HUDEP-2 (cell line): ENCODE data around the gene BEST2.
A peak's percentile ranks its signal among the peaks of the same experiment; 100 is the strongest.

ENCODE experiments used
- DNase-seq, 76 experiments: peaks; one replicate each; lab custom pipeline; 2025; ENCODE audit not compliant: unreplicated experiment in 76 of 76; lab: John Stamatoyannopoulos, UW

Gene BEST2

GRCh38 chr19:12766051-12766521 lies 14.5 kb downstream of the BEST2 start:
- peak in 66 of 76 experiments; percentile 41 to 90 (median 71) for DNase-seq

DNA sequence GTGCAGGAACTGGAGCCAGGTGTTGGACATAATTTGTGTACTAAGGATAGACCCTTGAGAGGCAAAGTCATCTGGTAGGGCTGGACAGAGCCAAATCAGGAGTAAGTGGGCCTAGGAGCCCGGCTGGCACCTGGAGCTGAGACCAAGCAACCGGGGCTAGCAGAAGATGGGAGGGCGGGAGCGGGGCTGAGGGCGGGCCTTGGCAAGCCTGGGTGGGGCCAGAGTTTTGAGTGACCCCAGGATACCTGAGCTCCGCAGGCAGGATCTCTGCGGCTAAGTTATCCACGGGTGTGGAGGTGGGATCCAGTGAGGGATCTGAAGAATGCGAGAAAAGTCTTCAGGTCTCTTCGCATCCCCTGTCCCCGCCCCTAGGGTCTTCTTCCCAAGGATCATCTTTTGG lies 15.6 kb downstream of the BEST2 start:
- DNase-seq, result no peak

GRCh38 chr19:12767666-12768065 lies 16.1 kb downstream of the BEST2 start:
- DNase-seq, result no peak

DNA sequence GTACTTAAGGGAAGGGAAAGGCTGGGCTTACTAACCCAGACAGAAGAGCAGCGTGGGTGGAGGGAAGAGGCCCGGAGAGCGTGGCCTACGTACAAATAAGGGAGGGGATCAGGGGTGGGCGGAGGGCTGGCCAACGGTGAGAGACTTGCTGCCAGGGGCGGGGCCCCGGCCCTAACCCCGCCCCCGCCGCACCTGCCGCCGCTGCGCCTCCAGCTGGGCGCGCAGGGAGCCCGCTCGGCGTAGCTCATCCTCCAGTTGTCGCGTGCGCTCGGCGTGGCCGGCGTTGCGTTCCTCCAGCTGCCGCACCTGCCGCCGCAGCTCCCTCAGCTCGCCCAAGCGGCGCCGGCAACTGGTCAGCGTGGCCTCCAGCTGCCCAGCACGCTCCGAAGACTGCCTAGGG lies 18.1 kb downstream of the BEST2 start:
- peak in 2 of 76 experiments; percentile 10 to 16 for DNase-seq

GRCh38 chr19:12770922-12771321 lies 19.3 kb downstream of the BEST2 start:
- no peak for DNase-seq

- no peak for DNase-seq
These were observed 20.7 kb downstream of the BEST2 start for GRCh38 chr19:12772323-12772722.

GRCh38 chr19:12773571-12773970 lies 22.0 kb downstream of the BEST2 start:
- DNase-seq, result peak in 20 of 76 experiments; percentile 17 to 57 (median 36)

DNA sequence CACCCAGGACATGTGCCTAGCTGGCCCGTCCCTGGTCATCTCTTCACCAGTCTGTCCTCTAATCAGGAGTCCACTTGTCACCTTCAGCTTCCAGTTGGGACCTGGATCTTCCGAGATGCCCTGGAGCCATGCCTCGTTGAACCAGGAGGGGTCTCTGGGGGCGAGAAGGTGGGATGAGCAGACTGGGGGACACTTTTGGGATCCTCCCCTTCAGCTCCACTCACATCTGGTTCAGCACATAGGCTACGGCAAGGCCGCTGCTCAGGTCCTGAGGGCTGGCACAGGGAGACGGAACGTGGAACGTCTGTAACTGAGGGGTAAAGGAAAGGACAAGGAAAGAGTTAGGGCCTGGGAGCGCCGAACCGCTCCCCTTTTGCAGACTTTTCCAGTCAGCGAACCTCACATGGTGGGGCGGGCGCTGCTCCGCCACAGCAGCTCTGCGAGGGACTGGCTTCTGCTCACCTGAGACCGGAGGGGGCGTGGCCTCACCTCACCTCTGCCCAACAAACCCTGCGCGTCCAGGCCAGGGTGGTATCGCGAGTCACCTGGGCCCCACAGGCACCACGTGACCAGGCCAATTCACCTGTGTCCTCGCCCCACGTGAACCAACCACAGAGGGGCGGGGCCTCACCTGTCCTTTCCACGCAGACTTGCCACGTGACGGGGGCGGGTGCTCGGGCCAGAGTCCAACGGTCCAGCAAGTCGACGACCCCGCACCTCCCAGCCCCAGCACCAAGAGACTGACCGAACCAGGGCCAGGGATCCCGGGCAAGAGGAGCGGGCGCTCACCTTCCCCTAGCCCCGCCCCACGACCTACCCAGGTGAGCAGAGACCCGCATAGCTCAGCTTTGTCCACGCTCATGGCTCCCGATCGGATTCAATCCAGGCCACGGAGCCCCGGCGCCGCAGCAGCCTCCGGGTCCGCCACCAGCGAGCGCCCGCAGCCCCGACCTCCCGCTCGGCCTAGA lies 23.3 kb downstream of the BEST2 start, which contains the start of gene HOOK2:
Gene HOOK2, minus strand, starts transcription at position 965 of the 968 bp plus-strand sequence. Its CDS starts 103 bp downstream, at position 862.
- no peak for DNase-seq

DNA sequence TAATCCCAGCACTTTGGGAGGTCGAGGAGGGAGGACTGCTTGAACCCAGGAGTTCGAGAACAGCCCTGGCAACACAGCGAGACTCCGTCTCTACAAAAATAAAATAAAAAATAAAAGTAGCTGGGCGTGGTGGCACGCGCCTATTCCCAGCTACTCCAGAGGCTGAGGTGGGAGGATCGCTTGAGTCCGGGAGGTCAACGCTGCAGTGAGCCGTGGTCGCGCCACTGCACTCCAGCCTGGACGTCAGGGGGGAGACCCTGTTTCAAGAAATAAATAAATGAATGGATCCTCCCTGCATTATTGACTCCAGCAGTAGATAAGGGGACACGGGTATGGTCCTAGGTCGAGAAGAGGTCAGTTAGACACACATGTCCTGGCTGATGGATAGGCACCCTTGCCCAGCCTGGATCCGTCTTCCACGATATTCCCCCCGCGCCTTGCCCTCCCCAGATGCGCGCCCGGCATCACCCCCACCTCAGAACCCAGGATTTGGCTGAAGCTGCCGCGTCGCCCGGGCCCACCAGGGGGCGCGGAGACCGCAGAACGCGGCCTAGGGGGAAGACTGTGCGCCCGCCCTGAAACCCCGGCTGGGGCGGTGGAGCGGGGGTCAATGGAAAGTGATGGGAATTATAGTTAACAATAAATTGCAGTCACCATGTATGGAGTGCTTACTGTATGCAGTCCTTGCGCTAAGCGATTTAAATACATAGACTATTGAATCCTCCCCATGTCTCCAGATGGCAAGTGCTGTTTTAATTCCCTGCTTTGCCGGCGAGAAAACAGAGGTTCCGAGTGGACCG lies 25.8 kb downstream of the BEST2 start:
- DNase-seq, result peak in 65 of 76 experiments; percentile 32 to 86 (median 69)

DNA sequence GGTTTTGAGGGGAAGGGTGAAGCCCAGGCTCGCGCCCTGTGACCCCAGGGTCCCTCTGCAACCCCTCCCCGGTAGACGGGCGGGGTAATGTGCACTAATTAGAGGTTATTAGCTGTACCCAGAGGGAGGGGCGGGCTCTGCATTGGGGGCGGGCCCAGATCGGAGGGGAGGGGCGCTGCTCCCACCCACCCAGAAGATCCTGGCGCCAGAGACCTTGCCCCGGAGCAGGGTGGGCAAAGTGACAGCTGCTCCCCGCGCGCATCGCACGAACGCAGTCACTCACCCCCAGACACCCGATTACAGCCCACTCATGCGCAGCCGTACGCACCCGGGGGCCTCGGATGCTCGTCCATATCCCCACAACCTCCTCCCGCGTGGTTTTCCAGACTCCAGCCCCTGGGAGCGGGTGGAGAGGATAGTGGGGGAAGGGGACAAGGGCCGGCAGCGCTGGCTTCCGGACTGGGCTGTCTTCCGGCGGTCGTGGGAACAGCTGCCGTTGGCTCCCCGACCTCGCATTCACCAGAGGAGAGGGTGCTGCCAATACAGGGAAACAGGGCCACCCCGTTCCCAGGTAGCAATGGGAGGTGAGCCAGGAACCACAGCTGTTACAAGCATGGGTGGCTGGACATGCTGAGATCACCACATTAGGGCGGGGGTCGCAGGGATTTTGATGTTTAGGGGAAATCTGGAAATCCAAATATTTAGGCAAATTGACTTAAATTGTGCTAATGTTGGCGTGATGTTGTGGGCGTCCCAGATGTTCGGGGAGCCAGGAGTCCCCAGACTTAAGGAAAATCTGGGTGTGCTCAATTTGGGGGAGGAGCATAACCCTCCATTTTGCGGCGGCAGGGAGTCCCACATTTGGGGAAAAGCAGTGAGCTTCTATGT lies 26.7 kb downstream of the BEST2 start:
- DNase-seq, result peak in 20 of 76 experiments; percentile 28 to 62 (median 44)

DNA sequence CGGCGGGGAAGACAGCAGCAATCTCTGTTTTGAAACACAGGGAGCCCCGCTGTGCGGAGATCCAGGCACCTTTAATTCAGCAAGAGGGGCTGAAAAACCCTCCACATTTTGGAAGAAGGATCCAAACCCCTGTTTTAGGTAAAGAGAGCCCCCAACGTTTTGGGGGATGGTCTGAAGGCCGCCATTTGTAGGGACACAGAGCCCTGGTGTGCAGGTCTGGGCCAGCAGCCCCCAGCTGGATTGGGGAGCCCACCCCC lies 27.2 kb downstream of the BEST2 start:
- no peak for DNase-seq

DNA sequence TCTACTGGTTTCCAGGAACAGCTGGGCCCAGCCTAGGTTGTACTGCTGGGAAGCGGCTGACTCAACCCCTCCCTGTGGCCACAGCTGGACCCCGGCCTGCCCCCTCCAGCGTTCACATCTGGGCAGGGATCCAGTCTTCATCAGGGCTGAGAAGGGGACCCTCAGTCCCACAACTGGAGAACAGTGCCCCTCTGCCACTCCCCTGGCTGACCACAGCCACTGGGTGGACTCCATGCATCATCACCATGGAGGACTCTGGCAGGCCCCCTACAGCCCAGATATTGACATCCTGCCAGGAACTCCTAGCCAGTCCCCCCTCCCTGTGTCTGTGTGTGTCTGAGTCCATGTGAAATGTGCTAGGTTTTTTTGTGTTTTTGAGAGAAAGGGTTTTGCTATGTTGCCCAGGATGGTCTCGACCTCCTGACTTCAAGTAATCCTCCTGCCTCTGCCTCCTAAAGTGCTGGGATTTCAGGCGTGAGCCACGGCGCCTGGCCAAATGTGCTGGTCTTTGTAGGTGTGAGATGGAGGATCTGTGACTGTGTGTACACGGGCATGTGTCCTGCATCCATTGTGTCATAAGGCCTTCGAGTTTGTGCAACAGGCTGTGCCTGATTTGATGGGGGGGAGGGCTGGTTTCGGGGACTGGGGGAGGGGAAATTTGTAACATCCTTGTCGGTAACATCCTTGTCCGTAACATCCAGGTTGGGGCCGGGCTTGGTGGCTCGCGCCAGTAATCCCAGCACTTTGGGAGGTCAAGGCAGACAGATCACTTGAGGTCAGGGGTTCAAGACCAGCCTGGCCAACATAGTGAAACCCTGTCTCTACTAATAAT lies 27.8 kb downstream of the BEST2 start:
- peak in 27 of 76 experiments; percentile 13 to 68 (median 40) for DNase-seq

- DNase-seq, result peak in 3 of 76 experiments; percentile 45 to 88 (median 57)
These were observed 30.5 kb downstream of the BEST2 start for GRCh38 chr19:12782174-12782423.

DNA sequence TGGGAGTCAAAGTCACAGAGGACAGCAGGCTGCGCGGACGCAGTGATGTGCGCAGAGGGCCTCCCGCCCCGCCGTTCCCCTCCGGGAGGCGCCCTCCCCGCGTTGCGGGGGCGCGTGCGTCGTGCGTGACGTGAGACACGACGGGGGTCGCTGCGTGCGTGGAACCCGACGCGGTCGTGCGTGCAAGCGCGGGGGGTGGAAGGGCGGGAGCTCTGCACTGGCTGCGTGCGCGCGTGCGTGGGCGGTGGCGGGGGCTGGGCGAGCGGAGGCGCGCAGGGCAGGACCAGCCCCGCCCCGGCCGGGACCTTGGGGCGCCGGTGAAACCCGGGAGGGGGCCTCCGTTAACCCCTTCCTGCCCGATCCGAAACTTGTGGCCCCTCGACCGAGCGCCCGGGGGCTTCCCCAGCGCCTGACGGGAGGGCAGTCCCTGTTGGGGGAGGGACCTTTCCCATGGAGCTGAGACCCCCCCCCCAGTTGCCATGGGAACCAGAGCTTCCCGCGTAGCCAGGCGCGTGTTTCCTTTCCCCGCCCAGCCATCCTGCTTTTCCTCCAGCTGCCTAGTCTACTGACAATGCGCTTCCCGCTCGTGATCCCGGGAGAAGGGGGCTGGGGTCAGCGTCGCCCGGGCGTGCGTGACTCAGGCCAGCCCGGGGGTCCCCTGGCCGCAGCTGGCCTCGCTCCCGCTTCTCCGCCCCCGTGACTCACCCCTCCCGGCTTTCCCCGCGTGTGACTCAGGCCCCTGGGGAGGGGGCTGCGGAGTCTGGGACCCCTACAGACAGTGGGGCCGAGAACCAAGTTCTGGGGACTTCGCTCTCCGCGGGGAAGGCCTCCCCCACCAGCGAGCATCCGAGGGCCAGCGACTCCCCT lies 31.1 kb downstream of the BEST2 start:
- DNase-seq, result peak in 66 of 76 experiments; percentile 29 to 90 (median 77)

- DNase-seq, result peak in 1 of 76 experiments; percentile 32
These were observed 31.8 kb downstream of the BEST2 start for GRCh38 chr19:12783291-12783848.

DNA sequence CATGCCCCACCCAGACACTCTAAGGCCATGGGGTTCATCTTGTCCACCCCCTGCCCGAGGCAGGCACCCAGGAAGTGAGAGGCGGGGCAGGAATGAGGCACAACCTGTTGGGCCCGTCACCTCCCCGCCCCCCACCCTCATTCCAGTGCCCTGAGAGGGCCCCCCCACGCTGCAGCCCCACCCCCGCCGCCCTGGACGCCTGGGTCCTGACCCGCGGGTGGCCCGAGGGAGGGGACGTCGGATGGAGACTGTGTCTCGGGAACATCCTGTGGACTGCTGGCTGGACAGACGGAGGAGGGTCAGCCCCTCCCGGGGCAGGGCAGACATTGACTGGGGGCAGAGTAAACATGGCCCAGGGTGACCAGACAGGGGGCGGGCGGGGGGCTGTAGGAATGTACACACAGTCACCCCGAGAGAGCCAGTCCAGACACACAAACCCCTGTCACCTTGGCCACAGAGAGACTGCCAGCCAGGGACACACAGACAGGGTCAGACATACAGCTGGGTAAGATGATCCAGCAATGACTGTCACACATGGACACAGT lies 32.3 kb downstream of the BEST2 start:
- peak in 11 of 76 experiments; percentile 25 to 72 (median 37) for DNase-seq

DNA sequence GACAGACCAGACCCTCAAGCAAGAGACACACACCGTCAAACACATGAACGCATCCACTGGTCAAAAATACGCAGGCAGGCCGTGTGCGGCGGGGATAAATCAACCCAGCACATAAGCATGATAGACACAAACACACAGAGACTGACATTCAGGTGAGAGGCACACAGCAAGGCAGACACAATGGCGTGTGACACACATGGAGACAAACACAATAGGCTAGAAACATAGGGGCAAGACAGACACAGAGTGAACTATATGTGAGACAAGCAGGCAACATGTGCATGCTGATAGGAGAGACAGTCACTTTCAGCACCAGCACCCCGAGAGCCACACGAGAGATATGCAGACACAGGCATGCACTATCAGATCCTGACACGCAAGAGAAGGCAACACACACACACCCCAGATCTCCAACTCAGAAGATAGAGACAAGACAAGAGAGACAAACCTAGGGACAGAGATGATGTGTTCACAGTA lies 32.8 kb downstream of the BEST2 start:
- peak in 75 of 76 experiments; percentile 74 to 98 (median 91) for DNase-seq

DNA sequence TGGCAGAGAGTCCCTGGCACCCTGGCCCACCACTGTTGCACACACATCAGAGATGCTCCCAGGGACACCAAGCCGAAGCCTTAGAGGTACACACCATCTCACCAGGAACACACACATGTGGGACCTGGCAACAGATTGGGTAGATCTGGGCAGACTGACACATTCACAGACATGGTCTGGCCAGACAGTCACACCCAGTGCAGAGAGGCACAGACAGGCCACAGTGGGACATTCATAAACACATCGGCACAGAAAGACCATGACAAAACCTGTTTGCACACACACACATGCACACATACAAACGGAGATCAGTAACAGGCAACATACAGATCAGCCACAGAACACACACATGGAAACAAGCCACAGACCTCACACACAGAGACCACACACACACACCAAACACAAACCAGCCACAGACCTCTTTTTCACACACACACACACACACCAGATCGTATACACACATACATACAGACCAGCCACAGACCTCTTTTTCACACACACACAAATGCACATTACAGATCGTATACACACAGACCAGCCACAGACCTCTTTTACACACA lies 33.4 kb downstream of the BEST2 start:
- DNase-seq, result peak in 12 of 76 experiments; percentile 48 to 91 (median 74)
